Prostate gland (tissue), 2 donors: ENCODE data around the gene PSPH.

Experiments
- CTCF ChIP-seq, 4 experiments: fragments of 200-600 bp in 2 of 4; fragments of 450-650 bp in 2 of 4; sonication (generic) in 2 of 4; IDR thresholded peaks; 1 replicate in 3 of 4; 2 replicates in 1 of 4; pipeline ENCODE4 v1.5.1; 2016 to 2019; ENCODE audit warnings: antibody characterized with exemption in 4 of 4, mild to moderate bottlenecking in 2 of 4, moderate library complexity in 2 of 4
- POLR2A ChIP-seq: fragments of 450-650 bp; IDR thresholded peaks from one replicate; pipeline ENCODE4 v1.6.1; 2016; ENCODE audit warnings: antibody characterized with exemption, mild to moderate bottlenecking

- TF ChIP-seq POLR2A (no peak), CTCF (IDR thresholded peaks at IDR 0.05) (no peak)
Observed at GRCh38 chr7:56003749-56004148, 47.5 kb downstream of the PSPH start.
